NCI-H2107 treated with DMSO at 0.1 percent for 48 hours (cell line): ENCODE results near the gene ZC3H7A.

Experiments
- DNase-seq: peaks from one replicate; lab custom pipeline; 2025; ENCODE audit not compliant: unreplicated experiment; lab: John Stamatoyannopoulos, UW

ZC3H7A gene

GRCh38 chr16:11737713-11738112, 59.3 kb downstream of the ZC3H7A start:
- no peak for DNase-seq

GRCh38 chr16:11736903-11737302, 60.2 kb downstream of the ZC3H7A start:
- DNase-seq, result no peak

GRCh38 chr16:11735787-11736186, 61.3 kb downstream of the ZC3H7A start:
- no peak for DNase-seq

GRCh38 chr16:11734653-11735043, 62.4 kb downstream of the ZC3H7A start:
- DNase-seq, result no peak

GRCh38 chr16:11734025-11734652, 62.9 kb downstream of the ZC3H7A start:
- DNase-seq, result no peak

- DNase-seq, result no peak
Measured at GRCh38 chr16:11731222-11731621, 65.8 kb downstream of the ZC3H7A start.

GRCh38 chr16:11729787-11730186, 67.3 kb downstream of the ZC3H7A start:
- no peak for DNase-seq

GRCh38 chr16:11727796-11728543, 69.1 kb downstream of the ZC3H7A start:
- DNase-seq, result no peak

- DNase-seq, result no peak
Measured at GRCh38 chr16:11726008-11726407, 71.0 kb downstream of the ZC3H7A start.

- DNase-seq, result no peak
Measured at GRCh38 chr16:11725457-11725856, 71.6 kb downstream of the ZC3H7A start.

GRCh38 chr16:11722468-11722808, 74.6 kb downstream of the ZC3H7A start:
- no peak for DNase-seq

GRCh38 chr16:11721781-11722467, 75.1 kb downstream of the ZC3H7A start:
- no peak for DNase-seq

- no peak for DNase-seq
Measured at GRCh38 chr16:11719762-11720161, 77.3 kb downstream of the ZC3H7A start.

GRCh38 chr16:11719171-11719570, 77.9 kb downstream of the ZC3H7A start:
- DNase-seq, result no peak

- DNase-seq, result no peak
Measured at GRCh38 chr16:11717811-11718210, 79.2 kb downstream of the ZC3H7A start.

- DNase-seq, result no peak
Measured at GRCh38 chr16:11716336-11716735, 80.7 kb downstream of the ZC3H7A start.

- no peak for DNase-seq
Measured at GRCh38 chr16:11715246-11715947, 81.7 kb downstream of the ZC3H7A start.

- DNase-seq, result no peak
Measured at GRCh38 chr16:11712122-11712521, 84.9 kb downstream of the ZC3H7A start.

GRCh38 chr16:11711662-11712061, 85.4 kb downstream of the ZC3H7A start:
- DNase-seq, result no peak

GRCh38 chr16:11708421-11708820, 88.6 kb downstream of the ZC3H7A start:
- DNase-seq, result no peak

- no peak for DNase-seq
Measured at GRCh38 chr16:11707679-11708197, 89.3 kb downstream of the ZC3H7A start.
